ENCODE measurements around the gene SEPTIN2. TPM values are rescaled to one million over a fixed set of nuclear protein-coding genes. Genes with fewer than 3 reads are reported as not detected.
A peak's percentile ranks its signal among the peaks of the same experiment; 100 is the strongest.
"Not testable (repeated sequence)": the region's sequence is repeated elsewhere in the genome, so short reads cannot be mapped to it uniquely, and the experiment has no call there.

SEPTIN2 gene
- total RNA-seq, 1 experiment from 2014 or later: 353 TPM

DNA sequence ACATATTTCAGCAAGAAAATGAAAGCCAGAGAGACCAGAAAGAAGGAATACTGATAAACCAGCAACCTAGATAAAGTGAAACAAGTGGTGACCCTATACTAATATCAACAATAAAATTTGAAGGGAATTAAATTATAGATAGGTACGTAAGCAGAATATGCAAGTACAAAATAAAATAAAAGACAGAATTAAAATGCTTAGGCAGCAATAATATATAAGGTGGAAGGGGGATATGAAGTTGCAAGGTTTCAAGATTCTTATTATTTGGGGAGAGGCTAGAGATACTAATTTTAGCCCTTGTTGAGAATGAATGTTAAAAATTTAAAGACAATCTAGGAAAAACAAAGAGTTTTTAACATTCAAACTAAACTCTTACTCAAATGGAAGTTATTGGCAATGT, 39.8 kb upstream of the SEPTIN2 start:
- ATAC-seq: no peak
- TF ChIP-seq ZNF138 (CRISPR knock-in tag; conservative IDR thresholded peaks at IDR 0.05) (no peak), TEAD1 (CRISPR knock-in tag; IDR thresholded peaks at IDR 0.05) (no peak), PRRX2 (CRISPR knock-in tag; IDR thresholded peaks at IDR 0.05) (no peak), ZNF671 (CRISPR knock-in tag; IDR thresholded peaks at IDR 0.05) (no peak), ZNF263 (CRISPR knock-in tag; IDR thresholded peaks at IDR 0.05; ENCODE audit: low read depth) (no peak), KAT7 (CRISPR knock-in tag; IDR thresholded peaks at IDR 0.05; ENCODE audit: borderline replicate concordance) (no peak), MXD4 (CRISPR knock-in tag; IDR thresholded peaks at IDR 0.05; ENCODE audit: borderline replicate concordance) (no peak), FOXK1 (CRISPR knock-in tag; IDR thresholded peaks at IDR 0.05) (no peak), ZNF423 (CRISPR knock-in tag; IDR thresholded peaks at IDR 0.05) (no peak)
- TF ChIP-seq, protein P1, sequence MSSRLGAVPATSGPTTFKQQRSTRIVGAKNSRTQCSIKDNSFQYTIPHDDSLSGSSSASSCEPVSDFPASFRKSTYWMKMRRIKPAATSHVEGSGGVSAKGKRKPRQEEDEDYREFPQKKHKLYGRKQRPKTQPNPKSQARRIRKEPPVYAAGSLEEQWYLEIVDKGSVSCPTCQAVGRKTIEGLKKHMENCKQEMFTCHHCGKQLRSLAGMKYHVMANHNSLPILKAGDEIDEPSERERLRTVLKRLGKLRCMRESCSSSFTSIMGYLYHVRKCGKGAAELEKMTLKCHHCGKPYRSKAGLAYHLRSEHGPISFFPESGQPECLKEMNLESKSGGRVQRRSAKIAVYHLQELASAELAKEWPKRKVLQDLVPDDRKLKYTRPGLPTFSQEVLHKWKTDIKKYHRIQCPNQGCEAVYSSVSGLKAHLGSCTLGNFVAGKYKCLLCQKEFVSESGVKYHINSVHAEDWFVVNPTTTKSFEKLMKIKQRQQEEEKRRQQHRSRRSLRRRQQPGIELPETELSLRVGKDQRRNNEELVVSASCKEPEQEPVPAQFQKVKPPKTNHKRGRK (CRISPR knock-in tag; IDR thresholded peaks at IDR 0.05; ENCODE audit: borderline replicate concordance): no peak
- TF ChIP-seq, protein P2, sequence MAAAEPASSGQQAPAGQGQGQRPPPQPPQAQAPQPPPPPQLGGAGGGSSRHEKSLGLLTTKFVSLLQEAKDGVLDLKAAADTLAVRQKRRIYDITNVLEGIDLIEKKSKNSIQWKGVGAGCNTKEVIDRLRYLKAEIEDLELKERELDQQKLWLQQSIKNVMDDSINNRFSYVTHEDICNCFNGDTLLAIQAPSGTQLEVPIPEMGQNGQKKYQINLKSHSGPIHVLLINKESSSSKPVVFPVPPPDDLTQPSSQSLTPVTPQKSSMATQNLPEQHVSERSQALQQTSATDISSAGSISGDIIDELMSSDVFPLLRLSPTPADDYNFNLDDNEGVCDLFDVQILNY (CRISPR knock-in tag; IDR thresholded peaks at IDR 0.05): no peak
- TF ChIP-seq, protein P3, sequence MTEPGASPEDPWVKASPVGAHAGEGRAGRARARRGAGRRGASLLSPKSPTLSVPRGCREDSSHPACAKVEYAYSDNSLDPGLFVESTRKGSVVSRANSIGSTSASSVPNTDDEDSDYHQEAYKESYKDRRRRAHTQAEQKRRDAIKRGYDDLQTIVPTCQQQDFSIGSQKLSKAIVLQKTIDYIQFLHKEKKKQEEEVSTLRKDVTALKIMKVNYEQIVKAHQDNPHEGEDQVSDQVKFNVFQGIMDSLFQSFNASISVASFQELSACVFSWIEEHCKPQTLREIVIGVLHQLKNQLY (CRISPR knock-in tag; IDR thresholded peaks at IDR 0.05): no peak
- TF ChIP-seq, protein P4, sequence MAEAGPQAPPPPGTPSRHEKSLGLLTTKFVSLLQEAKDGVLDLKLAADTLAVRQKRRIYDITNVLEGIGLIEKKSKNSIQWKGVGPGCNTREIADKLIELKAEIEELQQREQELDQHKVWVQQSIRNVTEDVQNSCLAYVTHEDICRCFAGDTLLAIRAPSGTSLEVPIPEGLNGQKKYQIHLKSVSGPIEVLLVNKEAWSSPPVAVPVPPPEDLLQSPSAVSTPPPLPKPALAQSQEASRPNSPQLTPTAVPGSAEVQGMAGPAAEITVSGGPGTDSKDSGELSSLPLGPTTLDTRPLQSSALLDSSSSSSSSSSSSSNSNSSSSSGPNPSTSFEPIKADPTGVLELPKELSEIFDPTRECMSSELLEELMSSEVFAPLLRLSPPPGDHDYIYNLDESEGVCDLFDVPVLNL (CRISPR knock-in tag; IDR thresholded peaks at IDR 0.05; ENCODE audit: borderline replicate concordance, low read depth): no peak
- ChIA-PET POLR2A (no interaction called here), CTCF (interaction anchor here (1.2 kb wide), 1 partner anchor 9 kb away, joined by 3 read pairs; no protein-coding TSS in a partner anchor)
- no peaks in the 10 kb centered on the region for H3K36me3 Mint-ChIP-seq
- H3K27me3 Mint-ChIP-seq (ENCODE audit: low read depth): no peaks in the 10 kb centered on the region
- no peak overlapping the region for H3K4me3 Mint-ChIP-seq
- peaks cover 13% of the 10 kb centered on the region; the same call in 1 of the 2 replicates for H3K9me3 Mint-ChIP-seq
- no peak overlapping the region for H3K27ac Mint-ChIP-seq
- H3K4me1 Mint-ChIP-seq: peaks cover 29% of the 10 kb centered on the region
- DNase-seq (ENCODE audit: low spot score): no peak

DNA sequence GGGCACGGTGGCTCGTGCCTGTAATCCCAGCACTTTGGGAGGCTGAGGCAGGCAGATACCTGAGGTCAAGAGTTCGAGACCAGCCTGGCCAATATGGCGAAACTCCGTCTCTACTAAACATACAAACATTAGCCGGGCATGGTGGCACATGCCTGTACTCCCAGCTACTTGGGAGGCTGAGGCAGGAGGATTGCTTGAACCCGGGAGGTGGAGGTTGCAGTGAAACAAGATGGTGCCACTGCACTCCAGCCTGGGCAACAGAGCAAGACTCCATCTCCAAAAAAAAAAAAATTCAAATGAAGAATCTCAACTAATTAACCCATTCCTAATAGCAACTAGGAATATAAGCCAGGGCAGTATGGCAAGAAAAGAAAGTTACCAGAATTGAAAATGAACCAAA, 37.4 kb upstream of the SEPTIN2 start:
- Mint-ChIP-seq H3K9me3 (peaks cover 13% of the 10 kb centered on the region; the same call in 1 of the 2 replicates), H3K4me1 (peaks cover 24% of the 10 kb centered on the region)
- H3K27me3 Mint-ChIP-seq (ENCODE audit: low read depth); ATAC-seq; DNase-seq (ENCODE audit: low spot score); POLR2A ChIA-PET; H3K36me3 Mint-ChIP-seq; CTCF ChIA-PET; H3K4me3 Mint-ChIP-seq; H3K27ac Mint-ChIP-seq: not testable (repeated sequence)
- peak; percentile 37; the same call in 1 of the 2 replicates for TF ChIP-seq ZNF121 (CRISPR knock-in tag; IDR thresholded peaks at IDR 0.05)

DNA sequence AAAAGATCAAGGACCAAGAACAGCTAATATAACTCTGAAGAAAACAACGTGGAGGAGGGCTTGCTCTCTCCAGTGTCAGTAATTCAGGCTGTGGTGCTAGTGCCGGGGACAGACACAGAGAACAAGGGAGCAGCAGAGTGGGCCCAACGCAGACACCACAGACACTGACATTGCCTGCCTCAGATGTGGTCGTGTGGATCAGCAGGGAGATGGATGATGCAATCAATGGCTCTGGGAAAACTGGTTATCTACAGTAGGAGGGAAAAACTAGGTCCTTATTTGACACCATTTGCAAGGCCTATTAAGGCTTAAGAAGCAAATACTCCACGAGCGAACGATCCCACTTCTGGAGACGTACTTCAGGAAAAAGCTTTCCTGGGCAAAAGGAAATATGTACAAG, 36.3 kb upstream of the SEPTIN2 start:
- H3K36me3 Mint-ChIP-seq: peaks cover 3% of the 10 kb centered on the region; the same call in 1 of the 2 replicates
- POLR2A ChIA-PET: interaction anchor here (0.5 kb wide), 1 partner anchor 13 kb away, joined by 4 read pairs; no protein-coding TSS in a partner anchor
- DNase-seq (ENCODE audit: low spot score): no peak
- H3K27ac Mint-ChIP-seq: peak overlapping the region; percentile 77; the same call in 1 of the 2 replicates
- H3K27me3 Mint-ChIP-seq (ENCODE audit: low read depth): no peaks in the 10 kb centered on the region
- no peak overlapping the region for H3K4me3 Mint-ChIP-seq
- ATAC-seq: peak; percentile 66
- CTCF ChIA-PET: no interaction called here
- TF ChIP-seq SOX15 (CRISPR knock-in tag; IDR thresholded peaks at IDR 0.05) (no peak), NR1H2 (CRISPR knock-in tag; IDR thresholded peaks at IDR 0.05) (no peak), GABPB1 (CRISPR knock-in tag; IDR thresholded peaks at IDR 0.05) (peak; percentile 98)
- TF ChIP-seq, protein P5, sequence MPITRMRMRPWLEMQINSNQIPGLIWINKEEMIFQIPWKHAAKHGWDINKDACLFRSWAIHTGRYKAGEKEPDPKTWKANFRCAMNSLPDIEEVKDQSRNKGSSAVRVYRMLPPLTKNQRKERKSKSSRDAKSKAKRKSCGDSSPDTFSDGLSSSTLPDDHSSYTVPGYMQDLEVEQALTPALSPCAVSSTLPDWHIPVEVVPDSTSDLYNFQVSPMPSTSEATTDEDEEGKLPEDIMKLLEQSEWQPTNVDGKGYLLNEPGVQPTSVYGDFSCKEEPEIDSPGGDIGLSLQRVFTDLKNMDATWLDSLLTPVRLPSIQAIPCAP (CRISPR knock-in tag; IDR thresholded peaks at IDR 0.05): no peak
- TF ChIP-seq, protein P6, sequence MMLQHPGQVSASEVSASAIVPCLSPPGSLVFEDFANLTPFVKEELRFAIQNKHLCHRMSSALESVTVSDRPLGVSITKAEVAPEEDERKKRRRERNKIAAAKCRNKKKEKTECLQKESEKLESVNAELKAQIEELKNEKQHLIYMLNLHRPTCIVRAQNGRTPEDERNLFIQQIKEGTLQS (CRISPR knock-in tag; conservative IDR thresholded peaks at IDR 0.05): peak; percentile 71; the same call in 1 of the 2 replicates
- TF ChIP-seq, protein P7, sequence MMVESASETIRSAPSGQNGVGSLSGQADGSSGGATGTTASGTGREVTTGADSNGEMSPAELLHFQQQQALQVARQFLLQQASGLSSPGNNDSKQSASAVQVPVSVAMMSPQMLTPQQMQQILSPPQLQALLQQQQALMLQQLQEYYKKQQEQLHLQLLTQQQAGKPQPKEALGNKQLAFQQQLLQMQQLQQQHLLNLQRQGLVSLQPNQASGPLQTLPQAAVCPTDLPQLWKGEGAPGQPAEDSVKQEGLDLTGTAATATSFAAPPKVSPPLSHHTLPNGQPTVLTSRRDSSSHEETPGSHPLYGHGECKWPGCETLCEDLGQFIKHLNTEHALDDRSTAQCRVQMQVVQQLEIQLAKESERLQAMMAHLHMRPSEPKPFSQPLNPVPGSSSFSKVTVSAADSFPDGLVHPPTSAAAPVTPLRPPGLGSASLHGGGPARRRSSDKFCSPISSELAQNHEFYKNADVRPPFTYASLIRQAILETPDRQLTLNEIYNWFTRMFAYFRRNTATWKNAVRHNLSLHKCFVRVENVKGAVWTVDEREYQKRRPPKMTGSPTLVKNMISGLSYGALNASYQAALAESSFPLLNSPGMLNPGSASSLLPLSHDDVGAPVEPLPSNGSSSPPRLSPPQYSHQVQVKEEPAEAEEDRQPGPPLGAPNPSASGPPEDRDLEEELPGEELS (CRISPR knock-in tag; IDR thresholded peaks at IDR 0.05): no peak
- TF ChIP-seq, protein P8, sequence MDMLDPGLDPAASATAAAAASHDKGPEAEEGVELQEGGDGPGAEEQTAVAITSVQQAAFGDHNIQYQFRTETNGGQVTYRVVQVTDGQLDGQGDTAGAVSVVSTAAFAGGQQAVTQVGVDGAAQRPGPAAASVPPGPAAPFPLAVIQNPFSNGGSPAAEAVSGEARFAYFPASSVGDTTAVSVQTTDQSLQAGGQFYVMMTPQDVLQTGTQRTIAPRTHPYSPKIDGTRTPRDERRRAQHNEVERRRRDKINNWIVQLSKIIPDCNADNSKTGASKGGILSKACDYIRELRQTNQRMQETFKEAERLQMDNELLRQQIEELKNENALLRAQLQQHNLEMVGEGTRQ (CRISPR knock-in tag; IDR thresholded peaks at IDR 0.05): no peak
- TF ChIP-seq, protein P9, sequence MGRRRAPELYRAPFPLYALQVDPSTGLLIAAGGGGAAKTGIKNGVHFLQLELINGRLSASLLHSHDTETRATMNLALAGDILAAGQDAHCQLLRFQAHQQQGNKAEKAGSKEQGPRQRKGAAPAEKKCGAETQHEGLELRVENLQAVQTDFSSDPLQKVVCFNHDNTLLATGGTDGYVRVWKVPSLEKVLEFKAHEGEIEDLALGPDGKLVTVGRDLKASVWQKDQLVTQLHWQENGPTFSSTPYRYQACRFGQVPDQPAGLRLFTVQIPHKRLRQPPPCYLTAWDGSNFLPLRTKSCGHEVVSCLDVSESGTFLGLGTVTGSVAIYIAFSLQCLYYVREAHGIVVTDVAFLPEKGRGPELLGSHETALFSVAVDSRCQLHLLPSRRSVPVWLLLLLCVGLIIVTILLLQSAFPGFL (CRISPR knock-in tag; IDR thresholded peaks at IDR 0.05; ENCODE audit: borderline replicate concordance): no peak
- H3K4me1 Mint-ChIP-seq: peaks cover 21% of the 10 kb centered on the region
- peaks cover 13% of the 10 kb centered on the region; the same call in 1 of the 2 replicates for H3K9me3 Mint-ChIP-seq
